Upper lobe of left lung (tissue), 4 donors: Measurements from ENCODE around the gene ATOX1.

Experiments
- POLR2A ChIP-seq, 4 donors: fragments of 450-650 bp; IDR thresholded peaks; one replicate each; pipeline ENCODE4 v1.5.1; 2016 to 2017; ENCODE audit warnings: antibody characterized with exemption in 4 of 4, mild to moderate bottlenecking in 2 of 4
- POLR2AphosphoS5 ChIP-seq, 2 donors: sonication (generic); formaldehyde crosslinking; IDR thresholded peaks; one replicate each; pipeline ENCODE4 v1.5.1; 2017; ENCODE audit warnings: antibody characterized with exemption in 2 of 2
- TF ChIP-seq, protein P1 (sequence below), 6 experiments: fragments of 450-650 bp in 4 of 6; fragments of 200-600 bp in 2 of 6; sonication (generic) in 2 of 6; IDR thresholded peaks; one replicate each; pipeline ENCODE4 v1.5.1; 2016 to 2019; ENCODE audit warnings: antibody characterized with exemption in 6 of 6

GRCh38 chr5:151724360-151724759 is 34.1 kb downstream of the ATOX1 start:
- TF ChIP-seq, protein P1, sequence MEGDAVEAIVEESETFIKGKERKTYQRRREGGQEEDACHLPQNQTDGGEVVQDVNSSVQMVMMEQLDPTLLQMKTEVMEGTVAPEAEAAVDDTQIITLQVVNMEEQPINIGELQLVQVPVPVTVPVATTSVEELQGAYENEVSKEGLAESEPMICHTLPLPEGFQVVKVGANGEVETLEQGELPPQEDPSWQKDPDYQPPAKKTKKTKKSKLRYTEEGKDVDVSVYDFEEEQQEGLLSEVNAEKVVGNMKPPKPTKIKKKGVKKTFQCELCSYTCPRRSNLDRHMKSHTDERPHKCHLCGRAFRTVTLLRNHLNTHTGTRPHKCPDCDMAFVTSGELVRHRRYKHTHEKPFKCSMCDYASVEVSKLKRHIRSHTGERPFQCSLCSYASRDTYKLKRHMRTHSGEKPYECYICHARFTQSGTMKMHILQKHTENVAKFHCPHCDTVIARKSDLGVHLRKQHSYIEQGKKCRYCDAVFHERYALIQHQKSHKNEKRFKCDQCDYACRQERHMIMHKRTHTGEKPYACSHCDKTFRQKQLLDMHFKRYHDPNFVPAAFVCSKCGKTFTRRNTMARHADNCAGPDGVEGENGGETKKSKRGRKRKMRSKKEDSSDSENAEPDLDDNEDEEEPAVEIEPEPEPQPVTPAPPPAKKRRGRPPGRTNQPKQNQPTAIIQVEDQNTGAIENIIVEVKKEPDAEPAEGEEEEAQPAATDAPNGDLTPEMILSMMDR (IDR thresholded peaks at IDR 0.05) = no peak
- no peak for TF ChIP-seq POLR2AphosphoS5 (IDR thresholded peaks at IDR 0.05)
- TF ChIP-seq POLR2A (IDR thresholded peaks at IDR 0.05) = no peak
